Measurements from ENCODE around the gene DISC1. TPM values are rescaled to one million over a fixed set of nuclear protein-coding genes. Genes with fewer than 3 reads are reported as not detected.

Gene DISC1
- total RNA-seq, 1 experiment from 2014 or later = 1.8 TPM

GRCh38 chr1:231853588-231854207 lies 227.1 kb downstream of the DISC1 start (continued):
- TF ChIP-seq ELF1 (IDR thresholded peaks at IDR 0.05; ENCODE audit: borderline replicate concordance, low read depth) (no peak), ZFX (IDR thresholded peaks at IDR 0.05) (no peak), FOSL1 (IDR thresholded peaks at IDR 0.05; ENCODE audit: low read depth) (no peak), POLR2A (IDR thresholded peaks at IDR 0.05; ENCODE audit: borderline replicate concordance, extremely low read depth, insufficient read depth, insufficient read length) (no peak)

- CTCF ChIA-PET = interaction anchor here (2.1 kb wide), 1 partner anchor 11 kb away, joined by 6 read pairs; no protein-coding TSS in a partner anchor
- no peaks in the 10 kb centered on the region for H3K36me3 ChIP-seq (ENCODE audit: control insufficient read depth in 1 of 2, insufficient read depth in 2 of 2, low read length in 2 of 2)
- H3K9me2 ChIP-seq (ENCODE audit: insufficient read depth) = no peaks in the 10 kb centered on the region
- RAD21 ChIA-PET (ENCODE audit: low non-redundant PET in 1 of 2, low total read pairs in 2 of 2, uncharacterized antibody in 2 of 2, unreplicated experiment in 2 of 2) = no interaction called here
- no peaks in the 10 kb centered on the region for H4K20me1 ChIP-seq (ENCODE audit: insufficient read depth)
- no peak overlapping the region for H3K27ac ChIP-seq (ENCODE audit: low read depth, low read length)
- no peak overlapping the region for H3K4me3 ChIP-seq (replicated peaks in 1 of 2; ENCODE audit: low read depth in 1 of 2, low read length in 2 of 2)
- H3K27me3 ChIP-seq (ENCODE audit: insufficient read depth, low read length) = no peaks in the 10 kb centered on the region
- ATAC-seq (no peak), DNase-seq (ENCODE audit: low read depth, low spot score) (no peak)
- BruUV-seq (replicated peaks) = no TSS peak
- H3K4me1 ChIP-seq (ENCODE audit: control insufficient read depth in 1 of 2, insufficient read depth in 2 of 2, low read length in 2 of 2) = no peaks in the 10 kb centered on the region
- no peak overlapping the region for H3K9ac ChIP-seq (ENCODE audit: low read length)
- TF ChIP-seq POLR2AphosphoS5 (IDR thresholded peaks at IDR 0.05; ENCODE audit: low read depth, low read length) = no peak
- POLR2A ChIA-PET = no interaction called here
- no peaks in the 10 kb centered on the region for H3K9me3 ChIP-seq (ENCODE audit: control insufficient read depth in 1 of 2, insufficient read depth in 1 of 2, low read depth in 1 of 2, low read length in 2 of 2)
- intact Hi-C loops (cut with micrococcal nuclease) = no loop called here
- no peak overlapping the region for H2AFZ ChIP-seq (ENCODE audit: low read depth, low read length, poor library complexity, severe bottlenecking)
- no peaks in the 10 kb centered on the region for H3K79me2 ChIP-seq (ENCODE audit: insufficient read depth, low read length)
- H3K4me2 ChIP-seq (ENCODE audit: low read length) = no peak overlapping the region
Observed at GRCh38 chr1:231855361-231855760, 228.8 kb downstream of the DISC1 start.

- H3K9me3 ChIP-seq (ENCODE audit: control insufficient read depth in 1 of 2, insufficient read depth in 1 of 2, low read depth in 1 of 2, low read length in 2 of 2) = no peaks in the 10 kb centered on the region
- ChIA-PET RAD21 (ENCODE audit: low non-redundant PET in 1 of 2, low total read pairs in 2 of 2, uncharacterized antibody in 2 of 2, unreplicated experiment in 2 of 2) (no interaction called here), POLR2A (interaction anchor here (1.0 kb wide), 1 partner anchor 15 kb away, joined by 3 read pairs; no protein-coding TSS in a partner anchor), CTCF (no interaction called here)
- TF ChIP-seq ELF1 (IDR thresholded peaks at IDR 0.05; ENCODE audit: borderline replicate concordance, low read depth) = no peak
- no peak overlapping the region for H2AFZ ChIP-seq (ENCODE audit: low read depth, low read length, poor library complexity, severe bottlenecking)
- no peaks in the 10 kb centered on the region for H3K27me3 ChIP-seq (ENCODE audit: insufficient read depth, low read length)
- intact Hi-C loops (cut with micrococcal nuclease) = no loop called here
- no peaks in the 10 kb centered on the region for H4K20me1 ChIP-seq (ENCODE audit: insufficient read depth)
- no peaks in the 10 kb centered on the region for H3K79me2 ChIP-seq (ENCODE audit: insufficient read depth, low read length)
- H3K27ac ChIP-seq (ENCODE audit: low read depth, low read length) = no peak overlapping the region
- DNase-seq (ENCODE audit: low read depth, low spot score) (no peak), ATAC-seq (no peak)
- H3K36me3 ChIP-seq (ENCODE audit: control insufficient read depth in 1 of 2, insufficient read depth in 2 of 2, low read length in 2 of 2) = no peaks in the 10 kb centered on the region
- H3K9me2 ChIP-seq (ENCODE audit: insufficient read depth) = no peaks in the 10 kb centered on the region
- no peak overlapping the region for H3K4me3 ChIP-seq (replicated peaks in 1 of 2; ENCODE audit: low read depth in 1 of 2, low read length in 2 of 2)
- no TSS peak for BruUV-seq (replicated peaks)
- H3K4me2 ChIP-seq (ENCODE audit: low read length) = no peak overlapping the region
- H3K9ac ChIP-seq (ENCODE audit: low read length) = no peak overlapping the region
- no peaks in the 10 kb centered on the region for H3K4me1 ChIP-seq (ENCODE audit: control insufficient read depth in 1 of 2, insufficient read depth in 2 of 2, low read length in 2 of 2)
Observed at GRCh38 chr1:231855926-231856325, 229.3 kb downstream of the DISC1 start.
